Measurements from ENCODE around the gene ERH.

Gene ERH

GRCh38 chr14:69370061-69370460 lies 28.0 kb downstream of the ERH start:
- no peak for TF ChIP-seq CTCF (IDR thresholded peaks at IDR 0.05)

GRCh38 chr14:69368381-69368780 lies 29.7 kb downstream of the ERH start:
- no peak for TF ChIP-seq CTCF (IDR thresholded peaks at IDR 0.05)

- no peak for TF ChIP-seq CTCF (IDR thresholded peaks at IDR 0.05)
Measured at GRCh38 chr14:69366761-69367160, 31.3 kb downstream of the ERH start.

- no peak for TF ChIP-seq CTCF (IDR thresholded peaks at IDR 0.05)
Measured at GRCh38 chr14:69366069-69366468, 32.0 kb downstream of the ERH start.

- TF ChIP-seq CTCF (IDR thresholded peaks at IDR 0.05): no peak
Measured at GRCh38 chr14:69364378-69364777, 33.7 kb downstream of the ERH start.

- no peak for TF ChIP-seq CTCF (IDR thresholded peaks at IDR 0.05)
Measured at GRCh38 chr14:69363964-69364363, 34.1 kb downstream of the ERH start.

- TF ChIP-seq CTCF (IDR thresholded peaks at IDR 0.05): no peak
Measured at GRCh38 chr14:69363055-69363454, 35.0 kb downstream of the ERH start.

- TF ChIP-seq CTCF (IDR thresholded peaks at IDR 0.05): no peak
Measured at GRCh38 chr14:69360438-69361108, 37.5 kb downstream of the ERH start.
